ENCODE measurements around the gene TMEM184B.

Gene TMEM184B

DNA sequence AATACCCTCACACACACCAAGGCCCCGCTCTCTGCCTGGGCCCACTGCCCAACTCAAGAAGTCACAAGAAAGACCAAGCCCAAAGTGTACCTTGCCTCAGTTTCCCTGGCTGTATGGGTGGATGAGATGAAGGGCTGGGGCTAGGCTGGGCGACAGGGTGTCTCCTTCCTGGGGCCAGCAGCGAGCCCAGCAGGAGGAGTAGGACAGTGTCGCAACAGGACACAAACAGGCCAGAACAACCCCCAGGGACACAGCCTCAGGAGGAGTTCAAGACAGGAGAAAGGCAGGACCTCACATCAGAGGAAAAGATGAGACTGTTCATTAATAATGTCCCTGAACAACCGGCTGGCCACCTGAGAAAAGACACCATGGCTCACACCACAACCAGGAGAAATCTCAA lies 31.2 kb upstream of the TMEM184B start:
- H3K4me3 ChIP-seq (ENCODE audit: low read length), result no peak overlapping the region
- no peak for DNase-seq (ENCODE audit: low read depth)
- TF ChIP-seq, protein P1, sequence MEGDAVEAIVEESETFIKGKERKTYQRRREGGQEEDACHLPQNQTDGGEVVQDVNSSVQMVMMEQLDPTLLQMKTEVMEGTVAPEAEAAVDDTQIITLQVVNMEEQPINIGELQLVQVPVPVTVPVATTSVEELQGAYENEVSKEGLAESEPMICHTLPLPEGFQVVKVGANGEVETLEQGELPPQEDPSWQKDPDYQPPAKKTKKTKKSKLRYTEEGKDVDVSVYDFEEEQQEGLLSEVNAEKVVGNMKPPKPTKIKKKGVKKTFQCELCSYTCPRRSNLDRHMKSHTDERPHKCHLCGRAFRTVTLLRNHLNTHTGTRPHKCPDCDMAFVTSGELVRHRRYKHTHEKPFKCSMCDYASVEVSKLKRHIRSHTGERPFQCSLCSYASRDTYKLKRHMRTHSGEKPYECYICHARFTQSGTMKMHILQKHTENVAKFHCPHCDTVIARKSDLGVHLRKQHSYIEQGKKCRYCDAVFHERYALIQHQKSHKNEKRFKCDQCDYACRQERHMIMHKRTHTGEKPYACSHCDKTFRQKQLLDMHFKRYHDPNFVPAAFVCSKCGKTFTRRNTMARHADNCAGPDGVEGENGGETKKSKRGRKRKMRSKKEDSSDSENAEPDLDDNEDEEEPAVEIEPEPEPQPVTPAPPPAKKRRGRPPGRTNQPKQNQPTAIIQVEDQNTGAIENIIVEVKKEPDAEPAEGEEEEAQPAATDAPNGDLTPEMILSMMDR (conservative IDR thresholded peaks at IDR 0.05; ENCODE audit: low read depth, low read length), result no peak

DNA sequence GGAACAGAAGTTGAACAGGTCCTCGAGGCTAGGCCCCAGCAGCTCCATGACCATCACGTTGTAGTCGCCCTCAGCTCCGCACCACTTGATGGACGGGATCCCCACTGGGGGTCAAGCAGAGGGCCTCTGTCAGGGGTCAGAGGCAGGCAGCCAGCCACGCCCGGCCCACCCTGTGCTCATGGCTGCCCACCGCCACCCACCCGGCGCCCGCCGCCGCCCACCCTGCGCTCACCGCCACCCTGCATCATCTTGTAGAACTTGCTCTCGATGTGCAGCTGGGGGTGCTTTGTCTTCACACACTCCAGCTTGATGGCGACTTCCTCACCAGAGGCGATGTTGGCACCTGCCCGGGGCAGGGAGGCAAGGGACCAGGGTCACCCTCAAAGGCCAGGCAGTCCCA lies 30.1 kb upstream of the TMEM184B start:
- TF ChIP-seq, protein P1 (conservative IDR thresholded peaks at IDR 0.05; ENCODE audit: low read depth, low read length), result no peak

DNA sequence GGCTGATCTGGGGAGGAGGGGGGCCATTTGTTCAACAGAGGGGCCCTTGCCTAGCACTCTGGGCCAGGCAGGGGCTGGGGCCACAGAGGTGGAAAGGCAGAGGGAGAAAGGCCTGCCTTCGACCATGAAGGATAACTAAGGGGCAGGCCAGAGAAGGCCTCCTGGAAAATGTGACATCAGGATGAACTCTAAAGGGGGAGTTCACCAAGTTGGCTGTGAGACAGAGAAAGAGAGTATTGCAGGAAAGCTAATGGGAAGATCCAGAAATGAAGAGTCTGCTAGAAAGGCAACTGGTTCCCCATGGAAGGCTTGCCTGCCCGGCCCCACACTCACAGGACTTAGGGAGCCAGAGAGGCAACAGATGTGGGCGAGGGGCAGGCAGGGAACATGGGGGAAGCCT lies 28.1 kb upstream of the TMEM184B start:
- no peak for DNase-seq (ENCODE audit: low read depth)
- no peak overlapping the region for H3K4me3 ChIP-seq (ENCODE audit: low read length)
- TF ChIP-seq, protein P1 (conservative IDR thresholded peaks at IDR 0.05; ENCODE audit: low read depth, low read length), result no peak

More for the DNA sequence above, 30.1 kb upstream of the TMEM184B start:
- H3K4me3 ChIP-seq (ENCODE audit: low read length), result no peak overlapping the region
- no peak for DNase-seq (ENCODE audit: low read depth)

DNA sequence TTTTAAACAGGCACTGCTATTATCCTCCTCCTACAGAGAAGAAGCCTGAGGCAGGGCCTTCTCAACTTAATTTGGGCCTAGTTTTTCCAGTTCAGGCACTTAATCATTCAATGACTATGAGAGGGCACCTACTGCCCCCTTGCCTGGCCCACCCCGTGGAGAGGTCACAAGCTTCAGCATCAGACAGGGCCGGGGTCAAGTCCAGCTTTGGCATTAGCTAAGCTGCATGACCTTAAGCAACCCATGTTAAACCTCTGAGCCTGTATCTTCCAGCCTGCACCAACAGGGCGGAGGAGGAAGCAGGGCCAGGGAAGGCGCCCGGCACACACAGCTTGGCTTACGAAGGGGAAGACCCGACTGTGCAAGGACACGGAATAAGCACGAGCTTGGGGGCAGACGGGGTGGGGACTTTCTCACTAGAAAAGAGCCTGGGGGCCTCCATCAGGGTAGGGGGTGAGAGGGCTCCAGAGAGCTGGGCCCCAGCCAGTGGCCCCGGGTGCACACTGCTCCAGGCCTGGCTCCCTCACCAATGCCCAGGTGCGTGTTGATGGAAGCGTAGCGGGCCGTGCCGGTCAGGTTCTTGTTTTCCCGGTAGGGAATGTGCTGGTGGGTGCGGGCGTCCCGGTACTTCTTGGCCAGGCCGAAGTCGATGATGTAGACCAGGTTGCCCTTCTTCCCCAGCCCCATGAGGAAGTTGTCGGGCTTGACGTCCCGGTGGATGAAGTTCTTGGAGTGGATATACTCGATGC lies 27.6 kb upstream of the TMEM184B start:
- no peak for DNase-seq (ENCODE audit: low read depth)
- TF ChIP-seq, protein P1 (conservative IDR thresholded peaks at IDR 0.05; ENCODE audit: low read depth, low read length), result peak; percentile 4
- no peak overlapping the region for H3K4me3 ChIP-seq (ENCODE audit: low read length)

DNA sequence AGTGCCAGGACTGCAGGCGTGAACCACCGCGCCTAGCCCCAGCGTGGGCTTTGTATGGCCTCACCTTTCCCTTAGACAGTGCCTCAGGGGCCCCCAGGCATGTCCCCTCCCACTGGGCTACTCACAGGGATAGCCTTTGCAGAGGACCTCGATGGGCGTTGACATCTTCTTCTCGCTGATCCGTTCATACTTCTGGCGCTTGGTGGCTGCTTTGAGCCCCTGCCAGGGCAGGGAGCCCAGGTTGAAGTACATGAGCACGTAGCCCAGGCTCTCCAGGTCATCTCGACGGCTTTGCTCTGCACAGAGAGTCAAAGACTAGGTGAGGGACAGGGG lies 26.9 kb upstream of the TMEM184B start:
- no peak overlapping the region for H3K4me3 ChIP-seq (ENCODE audit: low read length)
- DNase-seq (ENCODE audit: low read depth), result no peak
- TF ChIP-seq, protein P1 (conservative IDR thresholded peaks at IDR 0.05; ENCODE audit: low read depth, low read length), result no peak

DNA sequence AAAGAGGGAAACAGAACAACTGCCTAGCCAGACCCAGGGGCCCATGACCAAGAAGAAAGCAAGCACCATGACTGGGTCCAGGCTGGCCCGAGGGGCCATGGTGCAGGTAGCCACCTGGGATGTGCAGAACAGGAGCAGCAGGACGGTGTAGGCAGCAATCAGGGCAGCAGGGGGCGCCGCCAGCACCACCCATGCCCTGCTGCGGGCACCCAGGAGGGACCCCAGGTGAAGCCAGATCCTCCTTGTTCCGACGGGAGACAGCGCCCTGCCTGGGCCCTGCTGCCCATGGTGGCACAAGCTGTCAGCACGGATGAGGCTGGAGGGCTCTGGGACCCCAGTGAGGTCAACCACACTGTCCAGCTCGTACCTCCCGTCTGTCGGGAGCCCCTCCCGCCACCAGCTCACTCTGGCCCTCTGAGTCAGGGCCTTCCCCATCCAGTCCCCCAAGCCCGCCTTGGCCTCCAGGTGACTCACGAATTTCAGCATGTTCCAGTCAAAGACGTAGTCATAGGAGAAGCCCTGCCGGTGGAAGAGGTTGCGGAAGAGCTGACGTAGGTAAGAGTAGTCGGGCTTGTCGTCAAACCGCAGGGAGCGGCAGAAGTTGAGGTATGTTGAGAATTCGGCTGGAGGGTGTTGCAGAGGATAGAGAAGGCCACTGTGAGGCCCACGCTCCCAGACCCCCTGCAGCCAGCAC lies 25.6 kb upstream of the TMEM184B start:
- peak; percentile 100 for DNase-seq (ENCODE audit: low read depth)

More for the DNA sequence above, 25.6 kb upstream of the TMEM184B start:
- TF ChIP-seq, protein P1 (conservative IDR thresholded peaks at IDR 0.05; ENCODE audit: low read depth, low read length), result peak; percentile 68
- no peak overlapping the region for H3K4me3 ChIP-seq (ENCODE audit: low read length)

Measured in retinal pigment epithelial cell (primary cell).